OCI-LY1 (cell line): ENCODE measurements around the gene GALNTL6.

Experiments
- H2AFZ ChIP-seq: fragments of 200-600 bp; sonication (generic), shearing (Covaris generic); 2 replicates; pipeline ENCODE4 v1.6.0; 2014; ENCODE audit warnings: antibody characterized with exemption, mild to moderate bottlenecking, low read length
- H3F3A ChIP-seq: fragments of 200-600 bp; sonication (generic), shearing (Covaris generic); 2 replicates; pipeline ENCODE4 v1.6.0; 2014; ENCODE audit warnings: mild to moderate bottlenecking, antibody characterized with exemption, low read length, moderate library complexity; ENCODE audit not compliant: insufficient read depth
- H3K27ac ChIP-seq: fragments of 200-600 bp; sonication (generic); 2 replicates; pipeline ENCODE4 v1.5.1; 2014; ENCODE audit warnings: low read length, mixed run types, mild to moderate bottlenecking, low read depth; ENCODE audit not compliant: poor library complexity, severe bottlenecking
- H3K27me3 ChIP-seq: fragments of 200-600 bp; sonication (generic); 2 replicates; pipeline ENCODE4 v1.6.0; 2014; ENCODE audit warnings: antibody characterized with exemption, mild to moderate bottlenecking, low read length, moderate library complexity; ENCODE audit not compliant: insufficient read depth
- H3K36me3 ChIP-seq: fragments of 200-600 bp; sonication (generic); 2 replicates; pipeline ENCODE4 v1.6.1; 2014; ENCODE audit warnings: mild to moderate bottlenecking, antibody characterized with exemption, low read length, moderate library complexity, mixed read lengths; ENCODE audit not compliant: insufficient read depth
- H3K4me1 ChIP-seq: fragments of 200-600 bp; sonication (generic); 2 replicates; pipeline ENCODE4 v1.5.1; 2014; ENCODE audit warnings: mild to moderate bottlenecking, low read length, moderate library complexity; ENCODE audit not compliant: insufficient read depth, severe bottlenecking
- H3K4me2 ChIP-seq: fragments of 200-600 bp; sonication (generic), shearing (Covaris generic); 2 replicates; pipeline ENCODE4 v1.6.1; 2014; ENCODE audit warnings: low read length
- H3K4me3 ChIP-seq: fragments of 200-600 bp; sonication (generic); 2 replicates; pipeline ENCODE4 v1.5.1; 2014; ENCODE audit warnings: low read length, low read depth, mild to moderate bottlenecking, mixed read lengths; ENCODE audit not compliant: poor library complexity, severe bottlenecking
- H3K79me2 ChIP-seq: fragments of 200-600 bp; shearing (Covaris generic); 2 replicates; pipeline ENCODE4 v1.6.1; 2016; ENCODE audit warnings: mixed run types, low read length, mixed read lengths; ENCODE audit not compliant: insufficient read depth
- H3K9ac ChIP-seq: fragments of 200-600 bp; sonication (generic), shearing (Covaris generic); 2 replicates; pipeline ENCODE4 v1.6.1; 2014; ENCODE audit warnings: mild to moderate bottlenecking, low read length, mixed read lengths
- H3K9me2 ChIP-seq: fragments of 200-600 bp; sonication (generic), shearing (Covaris generic); 2 replicates; pipeline ENCODE4 v1.6.1; 2014; ENCODE audit warnings: low read depth, mild to moderate bottlenecking, low read length, mixed read lengths
- H3K9me3 ChIP-seq: fragments of 200-600 bp; shearing (Covaris generic); 2 replicates; pipeline ENCODE4 v1.6.1; 2014; ENCODE audit warnings: low read length, mixed read lengths
- H4K20me1 ChIP-seq: fragments of 200-600 bp; sonication (generic), shearing (Covaris generic); 2 replicates; pipeline ENCODE4 v1.6.0; 2016; ENCODE audit warnings: mild to moderate bottlenecking, low read length; ENCODE audit not compliant: insufficient read depth
- CTCF ChIP-seq: fragments of 200-600 bp; sonication (generic), shearing (Covaris generic); IDR thresholded peaks from 2 replicates; pipeline ENCODE4 v1.5.1; 2017; ENCODE audit warnings: mild to moderate bottlenecking, antibody characterized with exemption, low read length, moderate library complexity, mixed read lengths
- EZH2 ChIP-seq: fragments of 200-600 bp; sonication (generic), shearing (Covaris generic); IDR thresholded peaks from 2 replicates; pipeline ENCODE4 v1.8.0; 2017; ENCODE audit warnings: borderline replicate concordance, mixed run types, mild to moderate bottlenecking, antibody characterized with exemption, low read length, moderate library complexity, mixed read lengths

The GALNTL6 gene

GRCh38 chr4:172007889-172008288 lies 194.7 kb downstream of the GALNTL6 start:
- no peak overlapping the region for H2AFZ ChIP-seq
- no peaks in the 10 kb centered on the region for H3K9me3 ChIP-seq
- H4K20me1 ChIP-seq: no peaks in the 10 kb centered on the region
- H3K9me2 ChIP-seq: no peaks in the 10 kb centered on the region
- H3K9ac ChIP-seq: no peak overlapping the region
- no peak overlapping the region for H3K4me2 ChIP-seq
- no peak for TF ChIP-seq EZH2
- H3K27me3 ChIP-seq: no peaks in the 10 kb centered on the region
- no peaks in the 10 kb centered on the region for H3K4me1 ChIP-seq
- H3K4me3 ChIP-seq: no peak overlapping the region
- H3K36me3 ChIP-seq: no peaks in the 10 kb centered on the region
- no peak overlapping the region for H3K27ac ChIP-seq
- no peaks in the 10 kb centered on the region for H3F3A ChIP-seq
- H3K79me2 ChIP-seq: no peaks in the 10 kb centered on the region

GRCh38 chr4:172009446-172010230 lies 196.4 kb downstream of the GALNTL6 start:
- H3K9ac ChIP-seq: no peak overlapping the region
- H3K27ac ChIP-seq: no peak overlapping the region
- H3K4me2 ChIP-seq: no peak overlapping the region
- H3K9me2 ChIP-seq: no peaks in the 10 kb centered on the region
- H3K36me3 ChIP-seq: no peaks in the 10 kb centered on the region
- no peak overlapping the region for H3K4me3 ChIP-seq
- TF ChIP-seq CTCF (no peak), EZH2 (no peak)
- no peaks in the 10 kb centered on the region for H3K9me3 ChIP-seq
- no peaks in the 10 kb centered on the region for H3F3A ChIP-seq
- H3K4me1 ChIP-seq: no peaks in the 10 kb centered on the region
- H3K79me2 ChIP-seq: no peaks in the 10 kb centered on the region
- no peaks in the 10 kb centered on the region for H3K27me3 ChIP-seq
- H4K20me1 ChIP-seq: no peaks in the 10 kb centered on the region
- H2AFZ ChIP-seq: no peak overlapping the region

GRCh38 chr4:172011196-172011595 lies 198.0 kb downstream of the GALNTL6 start:
- Histone ChIP-seq H3K79me2 (no peaks in the 10 kb centered on the region), H3F3A (no peaks in the 10 kb centered on the region), H3K9me3 (no peaks in the 10 kb centered on the region), H3K4me3 (no peak overlapping the region), H3K36me3 (no peaks in the 10 kb centered on the region), H3K27me3 (no peaks in the 10 kb centered on the region), H4K20me1 (no peaks in the 10 kb centered on the region), H2AFZ (no peak overlapping the region), H3K9me2 (no peaks in the 10 kb centered on the region), H3K4me2 (no peak overlapping the region), H3K9ac (no peak overlapping the region), H3K27ac (no peak overlapping the region), H3K4me1 (no peaks in the 10 kb centered on the region)
- no peak for TF ChIP-seq CTCF

- no peaks in the 10 kb centered on the region for H3K36me3 ChIP-seq
- no peaks in the 10 kb centered on the region for H3K9me2 ChIP-seq
- TF ChIP-seq EZH2 (no peak), CTCF (no peak)
- H3K27ac ChIP-seq: no peak overlapping the region
- H3F3A ChIP-seq: no peaks in the 10 kb centered on the region
- no peaks in the 10 kb centered on the region for H3K27me3 ChIP-seq
- H3K9ac ChIP-seq: no peak overlapping the region
- no peak overlapping the region for H2AFZ ChIP-seq
- H3K9me3 ChIP-seq: no peaks in the 10 kb centered on the region
- no peaks in the 10 kb centered on the region for H3K79me2 ChIP-seq
- H3K4me1 ChIP-seq: no peaks in the 10 kb centered on the region
- H4K20me1 ChIP-seq: no peaks in the 10 kb centered on the region
- H3K4me3 ChIP-seq: no peak overlapping the region
- H3K4me2 ChIP-seq: no peak overlapping the region
These were observed 205.2 kb downstream of the GALNTL6 start for GRCh38 chr4:172018358-172018757.
